Pancreas (tissue), 10 donors: ENCODE measurements around the gene ISG15. TPM values are rescaled to one million over a fixed set of nuclear protein-coding genes. Genes with fewer than 3 reads are reported as not detected.
"Not testable (repeated sequence)": the region's sequence is repeated elsewhere in the genome, so short reads cannot be mapped to it uniquely, and the experiment has no call there.

Source experiments
- ATAC-seq, 4 donors: fragments of 200-7000 bp; cut with Tn5 transposase; one replicate each; pipeline versions ENCODE4 v1.8.0 to v1.9.1; 2020; ENCODE audit warnings: mild to moderate bottlenecking in 4 of 4, moderate library complexity in 4 of 4
- DNase-seq, 6 donors: peaks; one replicate each; pipeline ENCODE4 v3.0.0-alpha.2; 2020
- FAIRE-seq: peaks from 2 replicates; lab custom pipeline; 2012; peaks lifted over from hg19 to GRCh38; lab: Jason Lieb, UNC
- H3K27ac ChIP-seq, 4 donors: fragments of 200-600 bp; sonication (generic); 1 replicate in 3 of 4; 2 replicates in 1 of 4; pipeline versions ENCODE4 v1.5.0 to v1.8.0; 2020
- H3K27me3 ChIP-seq, 4 donors: fragments of 200-600 bp; one replicate each; pipeline ENCODE4 v1.8.0; 2021
- H3K36me3 ChIP-seq, 3 donors: fragments of 200-600 bp; sonication (generic) in 1 of 3; one replicate each; pipeline versions ENCODE4 v1.5.0 to v1.8.0; 2020 to 2021
- H3K4me1 ChIP-seq, 3 donors: fragments of 200-600 bp; one replicate each; pipeline ENCODE4 v1.8.0; 2021
- H3K4me3 ChIP-seq, 4 donors: fragments of 200-600 bp; sonication (generic) in 2 of 4; one replicate each; pipeline versions ENCODE4 v1.5.0 to v1.8.0; 2020 to 2021
- H3K9me3 ChIP-seq, 4 donors: fragments of 200-600 bp; one replicate each; pipeline ENCODE4 v1.8.0; 2021
- CTCF ChIP-seq, 4 donors: fragments of 200-600 bp; sonication (generic) in 3 of 4; IDR thresholded peaks; one replicate each; pipeline versions ENCODE4 v1.5.0 to v1.8.0; 2021; ENCODE audit warnings: antibody characterized with exemption in 4 of 4
- WGBS, 2 donors: extraction: QIAGEN DNeasy Blood & Tissue Kit; methylation state at CpG; one replicate each; pipeline ENCODE4 v1.1.7; 2013; 5-methylcytosine and 5-hydroxymethylcytosine counted together
- intact Hi-C, 3 donors: fragments of 100-400 bp; cut with DNase I; formaldehyde crosslinking; loops; one replicate each; pipeline versions ENCODE4 v1.11.1 to v1.14.2; 2022
- polyA plus RNA-seq, 2 donors: library from polyadenylated mRNA; stranded (reverse); fragments of 200-250 nt; gene quantifications; one replicate each; pipeline ENCODE4 v1.2.3, GENCODE V29; 2013
- total RNA-seq, 6 donors: library from RNA; stranded (reverse); fragmentation: NEBNext Ultra II Directional in 4 of 6; extraction: Animal tissue kit (Norgen Biotek cat#: 25700) in 4 of 6; gene quantifications; one replicate each; pipeline versions ENCODE4 v1.2.1 to v1.2.4, GENCODE V29; 2021 to 2023
- donor health status: healthy with polysubstance abuse.
- donor health status: DM: no; HTN: no; CAD: no; lungs with moderate emphysema.
- donor health status: DM: no; HTN: no; CAD: no.
- donor health status: control.
- donor health status: control.
- donor health status: Bipolar disorder and iron deficiency.
- donor health status: DM: yes; HTN: yes; CAD: no.
- donor health status: DM: no; HTN: no; CAD: no.
- donor health status: DM: no; HTN: no; CAD: no.
- donor health status: DM: yes; HTN: yes; CAD: no.

Gene ISG15
- total and polyA plus RNA-seq, 8 donors, result 4.3 to 45.0 (median 9.2) TPM

GRCh38 chr1:1013922-1014648 lies 788 bp downstream of the ISG15 start:
- no peak for TF ChIP-seq CTCF (IDR thresholded peaks at IDR 0.05)
- DNase-seq, result peak in 5 of 6 donors; percentile 12 to 74 (median 54)
- FAIRE-seq, result no peak
- 74 to 78% methylated on average over 40 to 41 of the region's 41 CpGs for WGBS, 2 donors
- intact Hi-C loops, result no loop called here
- Histone ChIP-seq H3K9me3 (no peaks in the 10 kb centered on the region), H3K4me3 (peak overlapping the region; percentile 35 to 63 (median 51)), H3K27me3 (no peaks in the 10 kb centered on the region), H3K4me1 (peaks cover 0 to 5% (median 3%) of the 10 kb centered on the region in 3 donors), H3K36me3 (no peaks in the 10 kb centered on the region), H3K27ac (peak overlapping the region; percentile 64 to 89 (median 80))
- no peak for ATAC-seq

GRCh38 chr1:1014799-1015681 lies 1.7 kb downstream of the ISG15 start:
- FAIRE-seq, result no peak
- Histone ChIP-seq H3K27ac (no peak overlapping the region), H3K9me3 (no peaks in the 10 kb centered on the region), H3K4me1 (peaks cover 0 to 5% (median 3%) of the 10 kb centered on the region in 3 donors), H3K4me3 (no peak overlapping the region), H3K27me3 (no peaks in the 10 kb centered on the region), H3K36me3 (no peaks in the 10 kb centered on the region)
- intact Hi-C loops, result no loop called here
- DNase-seq, result peak in 4 of 6 donors; percentile 13 to 71 (median 48)
- 75 to 81% methylated on average over 20 of the region's 20 CpGs for WGBS, 2 donors
- ATAC-seq, result no peak
- no peak for TF ChIP-seq CTCF (IDR thresholded peaks at IDR 0.05)

GRCh38 chr1:1017397-1018320 lies 4.4 kb downstream of the ISG15 start:
- WGBS, 2 donors, result 61 to 63% methylated on average over 16 to 17 of the region's 17 CpGs
- H3K4me1 ChIP-seq, result peaks cover 0 to 13% (median 7%) of the 10 kb centered on the region in 3 donors
- DNase-seq, result peak in 1 of 6 donors; percentile 9
- H3K27me3 ChIP-seq, H3K27ac ChIP-seq, H3K4me3 ChIP-seq, H3K9me3 ChIP-seq, intact Hi-C loops, H3K36me3 ChIP-seq, ATAC-seq, FAIRE-seq: not testable (repeated sequence)

GRCh38 chr1:1018321-1018685 lies 5.0 kb downstream of the ISG15 start:
- peaks cover 0 to 13% (median 6%) of the 10 kb centered on the region in 3 donors for H3K4me1 ChIP-seq
- 86 to 95% methylated on average over 26 of the region's 26 CpGs for WGBS, 2 donors
- ATAC-seq, H3K27ac ChIP-seq, H3K4me3 ChIP-seq, H3K36me3 ChIP-seq, FAIRE-seq, H3K27me3 ChIP-seq, intact Hi-C loops, H3K9me3 ChIP-seq: not testable (repeated sequence)
- DNase-seq, result peak in 2 of 6 donors; percentile 52 to 69

- Histone ChIP-seq H3K27me3 (no peaks in the 10 kb centered on the region), H3K9me3 (no peaks in the 10 kb centered on the region), H3K4me3 (peak overlapping the region; percentile 40 to 80 (median 73)), H3K36me3 (no peaks in the 10 kb centered on the region), H3K4me1 (peaks cover 0 to 8% (median 6%) of the 10 kb centered on the region in 3 donors), H3K27ac (peak overlapping the region; percentile 73 to 86 (median 76))
- intact Hi-C loops, result no loop called here
- DNase-seq (peak; percentile 72 to 94 (median 88)), ATAC-seq (peak; percentile 77 to 88 (median 84)), FAIRE-seq (no peak)
- 2 to 3% methylated on average over 19 to 76 of the region's 91 CpGs for WGBS, 2 donors
- TF ChIP-seq CTCF (IDR thresholded peaks at IDR 0.05), result peak in 3 of 4 donors; percentile 32 to 45 (median 40)
These were observed 6.1 kb downstream of the ISG15 start for GRCh38 chr1:1019122-1019999.
